ENCODE results near the gene VPS33B. TPM values are rescaled to one million over a fixed set of nuclear protein-coding genes. Genes with fewer than 3 reads are reported as not detected.

VPS33B gene
- total and polyA plus RNA-seq, 2 of the 8 experiments (the other 6 are each of a cell fraction or from before 2014, with no cell fraction given), result 11.8 to 17.3 TPM

- TF ChIP-seq BCL11A (IDR thresholded peaks at IDR 0.05; ENCODE audit: low read depth in 2 of 2, low read length in 2 of 2), result no peak
- no peak for TF ChIP-seq TAF1 (IDR thresholded peaks at IDR 0.05; ENCODE audit: low read depth, low read length)
These were observed 69.3 kb downstream of the VPS33B start (continued) for GRCh38 chr15:90952901-90953677.

Measured in H1 (cell line).